OCI-LY3 (cell line): ENCODE data around the gene SEC31B.

Experiments
- H2AFZ ChIP-seq: fragments of 200-600, 300-600 bp; shearing (Covaris generic); 2 replicates; pipeline ENCODE4 v1.6.0; 2014; ENCODE audit warnings: antibody characterized with exemption, low read depth, low read length
- H3K27ac ChIP-seq: fragments of 200-600, 300-600 bp; sonication (generic); 2 replicates; pipeline ENCODE4 v1.5.1; 2014; ENCODE audit warnings: mild to moderate bottlenecking, low read length, moderate library complexity, mixed read lengths
- H3K27me3 ChIP-seq: fragments of 200-600, 300-600 bp; sonication (generic); 2 replicates; pipeline ENCODE4 v1.6.1; 2014; ENCODE audit warnings: low read depth, low read length, mixed read lengths
- H3K36me3 ChIP-seq: fragments of 200-600, 300-600 bp; sonication (generic); replicated peaks from 2 replicates; pipeline ENCODE3; 2014; ENCODE audit warnings: low read depth, low read length, mixed read lengths
- H3K4me1 ChIP-seq: fragments of 300-600, 200-600 bp; sonication (generic); 2 replicates; pipeline ENCODE4 v1.6.1; 2014; ENCODE audit warnings: low read length, mixed read lengths
- H3K4me2 ChIP-seq: fragments of 200-600, 300-600 bp; sonication (generic); 2 replicates; pipeline ENCODE4 v1.6.1; 2014; ENCODE audit warnings: low read length, mixed read lengths
- H3K4me3 ChIP-seq: fragments of 300-600, 200-600 bp; sonication (generic); 2 replicates; pipeline ENCODE4 v1.5.1; 2014; ENCODE audit warnings: antibody characterized with exemption, mild to moderate bottlenecking, low read length, moderate library complexity
- H3K79me2 ChIP-seq: fragments of 300-600, 200-600 bp; shearing (Covaris generic); 2 replicates; pipeline ENCODE4 v1.6.1; 2014; ENCODE audit warnings: mild to moderate bottlenecking, low read length, mixed read lengths
- H3K9ac ChIP-seq: fragments of 300-600, 200-600 bp; shearing (Covaris generic); 2 replicates; pipeline ENCODE4 v1.6.0; 2014; ENCODE audit warnings: mild to moderate bottlenecking, low read length, moderate library complexity
- H3K9me3 ChIP-seq: fragments of 200-600, 300-600 bp; shearing (Covaris generic); 2 replicates; pipeline ENCODE4 v1.6.1; 2014; ENCODE audit warnings: low read length, mixed read lengths; ENCODE audit not compliant: insufficient read depth
- H4K20me1 ChIP-seq: fragments of 200-600, 300-600 bp; sonication (generic); 2 replicates; pipeline ENCODE4 v1.6.1; 2016; ENCODE audit warnings: low read length, mixed read lengths; ENCODE audit not compliant: insufficient read depth
- CTCF ChIP-seq: fragments of 200-600, 300-600 bp; sonication (generic); IDR thresholded peaks from 2 replicates; pipeline ENCODE4 v1.5.1; 2014; ENCODE audit warnings: antibody characterized with exemption, low read length, low read depth
- EZH2phosphoT487 ChIP-seq: fragments of 200-600 bp; shearing (Covaris generic); IDR thresholded peaks from 2 replicates; pipeline ENCODE4 v1.6.1; 2018; ENCODE audit warnings: antibody characterized with exemption, mixed run types, low read depth

Gene SEC31B

DNA sequence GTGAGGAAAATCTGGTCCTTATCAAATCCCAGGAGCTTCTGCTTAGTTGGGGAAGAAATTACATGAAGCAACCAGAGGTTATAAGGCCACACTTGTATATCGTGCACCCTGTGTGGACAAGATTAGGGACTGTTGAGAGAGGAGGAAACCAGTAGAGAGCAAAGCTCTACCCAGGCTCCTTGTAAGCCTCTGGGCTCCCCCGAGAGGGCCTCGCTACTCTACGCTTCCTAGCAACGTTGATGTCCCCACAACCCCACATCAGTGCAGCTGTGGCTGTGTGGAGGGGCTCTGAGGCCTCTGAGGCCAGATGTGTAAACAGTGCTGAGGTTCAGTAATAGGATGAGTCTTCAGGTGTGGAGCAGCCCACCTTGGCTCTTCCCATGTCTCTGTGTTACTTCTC, 32.1 kb upstream of the SEC31B start:
- Histone ChIP-seq H3K36me3 (peaks cover 22% of the 10 kb centered on the region), H3K4me1 (peaks cover 18% of the 10 kb centered on the region), H3K4me3 (no peak overlapping the region), H4K20me1 (no peaks in the 10 kb centered on the region), H3K27ac (no peak overlapping the region), H3K4me2 (no peak overlapping the region), H3K9me3 (no peaks in the 10 kb centered on the region), H2AFZ (no peak overlapping the region), H3K79me2 (no peaks in the 10 kb centered on the region), H3K27me3 (no peaks in the 10 kb centered on the region), H3K9ac (no peak overlapping the region)
- TF ChIP-seq EZH2phosphoT487 (no peak), CTCF (no peak)

- Histone ChIP-seq H4K20me1 (no peaks in the 10 kb centered on the region), H3K4me3 (no peak overlapping the region), H3K4me1 (peaks cover 18% of the 10 kb centered on the region), H3K27ac (no peak overlapping the region), H3K4me2 (peak overlapping the region; percentile 12; the same call in 1 of the 2 replicates), H3K79me2 (no peaks in the 10 kb centered on the region), H3K36me3 (peaks cover 18% of the 10 kb centered on the region), H3K27me3 (no peaks in the 10 kb centered on the region), H2AFZ (no peak overlapping the region), H3K9ac (no peak overlapping the region), H3K9me3 (no peaks in the 10 kb centered on the region)
- no peak; the same call in 1 of the 2 replicates for TF ChIP-seq CTCF
- no peak for TF ChIP-seq EZH2phosphoT487
Measured at GRCh38 chr10:100551196-100551595, 31.5 kb upstream of the SEC31B start.

DNA sequence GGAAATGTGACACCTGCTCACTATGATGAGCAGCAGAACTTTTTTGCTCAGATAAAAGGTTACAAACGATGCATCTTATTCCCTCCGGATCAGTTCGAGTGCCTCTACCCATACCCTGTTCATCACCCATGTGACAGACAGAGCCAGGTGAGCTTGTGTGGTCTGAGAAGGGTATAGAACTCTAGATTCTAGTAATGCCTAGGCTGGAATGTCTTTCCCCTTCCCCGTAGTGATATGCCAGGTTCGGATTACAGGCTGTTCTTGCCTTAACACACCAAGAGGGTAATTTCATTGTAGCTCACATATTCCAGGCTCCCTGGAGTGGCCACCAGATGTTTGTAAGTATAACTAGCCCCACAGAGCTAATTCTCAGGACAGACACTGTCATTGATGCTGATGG, 25.3 kb upstream of the SEC31B start:
- TF ChIP-seq CTCF: no peak
- no peak for TF ChIP-seq EZH2phosphoT487
- no peak overlapping the region for H2AFZ ChIP-seq
- H3K4me1 ChIP-seq: no peaks in the 10 kb centered on the region
- no peak overlapping the region for H3K27ac ChIP-seq
- no peak overlapping the region for H3K9ac ChIP-seq
- no peaks in the 10 kb centered on the region for H3K27me3 ChIP-seq
- H3K9me3 ChIP-seq: no peaks in the 10 kb centered on the region
- H3K79me2 ChIP-seq: no peaks in the 10 kb centered on the region
- H3K4me3 ChIP-seq: no peak overlapping the region
- H4K20me1 ChIP-seq: no peaks in the 10 kb centered on the region
- peaks cover 19% of the 10 kb centered on the region for H3K36me3 ChIP-seq
- no peak overlapping the region for H3K4me2 ChIP-seq

- Histone ChIP-seq H2AFZ (no peak overlapping the region), H3K27me3 (no peaks in the 10 kb centered on the region), H3K9me3 (no peaks in the 10 kb centered on the region), H3K36me3 (peaks cover 10% of the 10 kb centered on the region), H3K4me1 (peaks cover 13% of the 10 kb centered on the region), H3K9ac (no peak overlapping the region), H4K20me1 (peaks cover 6% of the 10 kb centered on the region; the same call in 1 of the 2 replicates), H3K79me2 (peaks cover 32% of the 10 kb centered on the region), H3K4me3 (no peak overlapping the region), H3K4me2 (no peak overlapping the region), H3K27ac (no peak overlapping the region)
- no peak for TF ChIP-seq EZH2phosphoT487
- TF ChIP-seq CTCF: no peak
Measured at GRCh38 chr10:100537475-100537874, 17.8 kb upstream of the SEC31B start.
